Epithelial cell of esophagus (primary cell): ENCODE measurements around the gene OSCP1.
A peak's percentile ranks its signal among the peaks of the same experiment; 100 is the strongest.

Experiments used
- DNase-seq: peaks from one replicate; pipeline ENCODE4 v3.0.0; 2010; ENCODE audit warnings: low read depth
- H3K4me3 ChIP-seq: 2 replicates; pipeline ENCODE4 v1.5.1; 2011; ENCODE audit warnings: mild to moderate bottlenecking, low read length, control low read depth
- TF ChIP-seq, protein P1 (sequence below): IDR thresholded peaks from 2 replicates; pipeline ENCODE4 v1.5.1; 2011; ENCODE audit warnings: low read depth, mild to moderate bottlenecking, low read length, control low read depth, inconsistent platforms; ENCODE audit not compliant: insufficient read depth; ENCODE audit errors: missing control alignments

OSCP1 gene

DNA sequence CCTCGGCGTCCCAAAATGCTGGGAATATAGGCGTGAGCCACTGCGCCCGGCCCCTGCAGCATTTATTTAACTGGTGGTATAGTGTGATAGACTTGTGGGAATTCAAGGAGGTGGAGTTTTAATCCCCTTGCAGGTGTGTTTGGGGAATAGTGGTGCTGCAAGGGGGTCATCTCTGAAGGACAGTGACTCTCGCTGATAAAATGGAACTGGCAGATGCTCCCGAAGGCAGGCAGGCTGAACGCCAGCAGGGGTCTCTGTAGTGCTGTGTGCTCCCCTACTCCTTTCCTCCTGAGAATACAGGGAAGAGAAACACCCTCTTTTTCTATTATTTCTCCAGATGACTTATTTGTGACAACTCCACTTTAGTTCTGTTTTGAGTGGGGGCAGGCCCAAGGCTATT, 4.0 kb downstream of the OSCP1 start:
- H3K4me3 ChIP-seq = no peak overlapping the region
- no peak for DNase-seq
- TF ChIP-seq, protein P1, sequence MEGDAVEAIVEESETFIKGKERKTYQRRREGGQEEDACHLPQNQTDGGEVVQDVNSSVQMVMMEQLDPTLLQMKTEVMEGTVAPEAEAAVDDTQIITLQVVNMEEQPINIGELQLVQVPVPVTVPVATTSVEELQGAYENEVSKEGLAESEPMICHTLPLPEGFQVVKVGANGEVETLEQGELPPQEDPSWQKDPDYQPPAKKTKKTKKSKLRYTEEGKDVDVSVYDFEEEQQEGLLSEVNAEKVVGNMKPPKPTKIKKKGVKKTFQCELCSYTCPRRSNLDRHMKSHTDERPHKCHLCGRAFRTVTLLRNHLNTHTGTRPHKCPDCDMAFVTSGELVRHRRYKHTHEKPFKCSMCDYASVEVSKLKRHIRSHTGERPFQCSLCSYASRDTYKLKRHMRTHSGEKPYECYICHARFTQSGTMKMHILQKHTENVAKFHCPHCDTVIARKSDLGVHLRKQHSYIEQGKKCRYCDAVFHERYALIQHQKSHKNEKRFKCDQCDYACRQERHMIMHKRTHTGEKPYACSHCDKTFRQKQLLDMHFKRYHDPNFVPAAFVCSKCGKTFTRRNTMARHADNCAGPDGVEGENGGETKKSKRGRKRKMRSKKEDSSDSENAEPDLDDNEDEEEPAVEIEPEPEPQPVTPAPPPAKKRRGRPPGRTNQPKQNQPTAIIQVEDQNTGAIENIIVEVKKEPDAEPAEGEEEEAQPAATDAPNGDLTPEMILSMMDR = no peak

DNA sequence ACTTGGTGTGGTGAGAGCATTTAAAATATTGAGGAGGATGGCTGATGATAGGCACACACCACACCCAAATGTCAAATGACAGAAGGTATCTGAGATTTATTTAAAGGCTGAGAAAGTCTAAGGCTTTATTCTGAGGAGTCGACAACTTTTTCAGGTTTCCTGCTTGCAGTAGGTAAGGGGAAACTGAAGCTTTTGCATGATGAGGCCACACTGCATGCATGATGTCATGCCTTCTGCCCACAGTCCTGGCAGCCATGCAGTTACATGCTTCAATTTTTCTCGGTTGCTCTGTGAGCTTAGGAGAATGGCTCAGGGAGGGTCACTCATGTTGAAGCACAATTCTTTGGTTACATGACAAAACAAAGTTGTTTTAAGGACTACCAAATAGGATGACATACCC, 7.0 kb downstream of the OSCP1 start:
- TF ChIP-seq, protein P1 = no peak
- no peak overlapping the region for H3K4me3 ChIP-seq
- no peak for DNase-seq

DNA sequence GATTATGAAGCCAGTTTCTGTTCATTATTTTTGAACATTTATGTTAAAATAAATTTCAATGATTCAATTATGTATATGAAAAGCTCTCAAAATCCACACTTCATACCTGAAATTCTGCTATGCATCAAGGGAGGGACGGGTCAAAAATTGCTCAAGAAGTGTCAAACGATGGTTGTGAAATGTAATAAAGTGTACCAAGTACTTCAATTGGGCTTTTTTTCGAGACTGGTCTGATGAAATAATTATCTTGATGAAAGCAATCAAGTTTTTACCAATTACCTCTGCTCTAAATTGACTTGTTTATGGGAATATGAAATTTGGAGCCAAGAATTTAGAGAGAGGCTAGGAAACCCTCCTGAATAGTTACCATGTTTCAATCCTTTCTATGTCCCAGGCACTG, 7.9 kb downstream of the OSCP1 start:
- no peak for DNase-seq
- H3K4me3 ChIP-seq = no peak overlapping the region
- TF ChIP-seq, protein P1 = no peak

DNA sequence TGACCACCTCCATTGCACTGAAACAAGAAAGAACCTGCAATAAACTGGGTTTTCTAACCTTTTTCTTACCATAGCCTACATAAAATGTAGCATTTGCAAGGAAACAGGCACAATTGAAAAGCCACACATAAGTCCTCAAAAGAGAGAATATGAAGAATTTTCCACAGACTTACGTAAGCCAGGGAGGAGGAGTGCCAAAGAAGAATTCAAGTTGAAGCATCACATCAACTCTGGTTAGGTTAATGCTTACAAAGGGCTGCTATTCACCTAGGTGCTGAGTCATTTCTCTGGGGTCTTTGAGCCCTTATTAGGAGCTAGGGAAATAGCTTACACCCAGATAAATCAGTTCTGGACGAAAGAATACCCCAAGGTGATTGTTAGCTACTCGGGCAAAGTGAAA, 9.6 kb downstream of the OSCP1 start:
- TF ChIP-seq, protein P1 = no peak
- H3K4me3 ChIP-seq = no peak overlapping the region

DNA sequence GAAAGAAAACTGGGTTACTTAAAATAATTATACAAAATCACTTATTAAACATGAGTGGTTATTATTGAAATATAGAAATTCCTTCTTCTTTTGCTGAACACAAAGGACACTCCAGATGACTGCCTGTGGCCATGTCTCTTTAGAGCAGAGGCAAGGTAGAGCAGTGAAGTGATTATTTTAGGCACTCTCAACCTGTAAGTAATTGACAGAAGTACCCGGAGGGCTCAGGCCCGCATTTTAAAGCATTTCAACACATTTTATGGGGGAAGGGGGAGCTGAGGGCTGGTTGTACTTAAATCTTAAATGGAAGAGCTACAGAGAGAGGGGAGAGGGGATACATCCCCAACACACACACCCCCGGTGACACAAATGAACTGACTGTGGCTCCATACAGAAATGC, 10.2 kb downstream of the OSCP1 start:
- TF ChIP-seq, protein P1 = no peak
- H3K4me3 ChIP-seq = no peak overlapping the region
- no peak for DNase-seq

More for the DNA sequence above, 9.6 kb downstream of the OSCP1 start:
- DNase-seq = no peak

DNA sequence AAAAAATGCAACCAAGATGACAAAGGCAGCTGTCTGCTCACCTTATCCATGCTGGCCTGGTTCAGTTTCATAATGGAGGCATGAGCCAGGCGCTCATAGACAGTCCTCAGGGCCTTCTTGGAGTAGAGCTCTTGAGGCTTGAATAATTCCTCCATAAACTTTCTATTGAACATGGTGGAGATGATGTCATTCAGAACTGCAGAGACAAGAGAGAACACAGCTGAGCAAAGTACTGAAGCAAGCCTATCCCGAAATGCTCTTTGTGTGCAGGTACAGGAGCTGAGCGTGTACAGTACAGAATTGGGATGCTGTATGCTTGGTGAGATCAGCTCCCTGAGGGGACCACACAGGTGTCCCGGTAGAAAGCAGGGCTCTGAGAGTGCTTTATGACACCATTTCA, 11.5 kb downstream of the OSCP1 start:
- TF ChIP-seq, protein P1 = no peak
- peak; percentile 9 for DNase-seq
- H3K4me3 ChIP-seq = no peak overlapping the region

DNA sequence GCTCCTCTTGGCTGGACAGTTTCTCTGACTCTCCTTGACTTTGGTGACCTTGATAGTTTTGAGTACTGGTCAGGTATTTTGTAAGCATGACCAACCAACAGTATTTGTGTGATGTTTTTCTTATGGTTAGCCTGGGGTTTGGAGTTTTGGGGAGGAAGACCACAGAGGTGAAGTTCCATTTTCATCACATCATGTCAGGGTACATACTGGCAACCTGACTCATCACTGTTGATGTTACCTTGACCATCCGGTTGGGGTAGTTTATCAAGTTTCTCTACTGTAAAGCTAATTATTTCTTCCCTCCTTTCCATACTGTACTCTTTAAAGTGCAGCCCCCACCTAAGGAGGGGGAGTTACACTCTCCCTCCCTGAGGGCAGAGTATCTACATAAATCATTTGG, 13.4 kb downstream of the OSCP1 start:
- TF ChIP-seq, protein P1 = no peak
- H3K4me3 ChIP-seq = no peak overlapping the region
- peak; percentile 96 for DNase-seq
